CD4-positive, alpha-beta memory T cell (primary cell): Measurements from ENCODE around the gene RNF141. TPM values are rescaled to one million over a fixed set of nuclear protein-coding genes. Genes with fewer than 3 reads are reported as not detected.

ENCODE experiments used
- CTCF ChIA-PET: fragments of 350-600 bp; sonication (Branson Sonifier 250); formaldehyde crosslinking; loops from one replicate; lab custom pipeline; 2021; ENCODE audit warnings: inconsistent platforms; ENCODE audit not compliant: partially characterized antibody; lab: Charles Lee
- POLR2A ChIA-PET: fragments of 350-600 bp; sonication (Branson Sonifier 250); formaldehyde crosslinking; loops from one replicate; lab custom pipeline; 2021; ENCODE audit not compliant: partially characterized antibody; lab: Charles Lee
- DNase-seq, 5 donors: peaks; one replicate each; pipeline versions ENCODE4 v3.0.0 to v3.0.0-alpha.2; 2020 to 2022; ENCODE audit warnings: mixed read lengths in 1 of 5
- H3K27ac ChIP-seq: one replicate; pipeline ENCODE4 v1.7.0; 2013; ENCODE audit warnings: low read depth, low read length
- H3K27me3 ChIP-seq: 2 replicates; pipeline ENCODE4 v1.7.0; 2013; ENCODE audit warnings: mild to moderate bottlenecking, low read length, moderate library complexity; ENCODE audit not compliant: insufficient read depth
- H3K36me3 ChIP-seq: 2 replicates; pipeline ENCODE4 v1.7.0; 2013; ENCODE audit warnings: mild to moderate bottlenecking, low read length, moderate library complexity; ENCODE audit not compliant: insufficient read depth
- H3K4me1 ChIP-seq: 2 replicates; pipeline ENCODE4 v1.7.0; 2013; ENCODE audit warnings: mild to moderate bottlenecking, low read length, moderate library complexity; ENCODE audit not compliant: insufficient read depth
- H3K4me3 ChIP-seq, 2 donors: one replicate each; pipeline ENCODE4 v1.7.0; 2013; ENCODE audit warnings: low read length in 2 of 2, mild to moderate bottlenecking in 1 of 2
- H3K9me3 ChIP-seq, 2 donors: one replicate each; pipeline ENCODE4 v1.7.0; 2013; ENCODE audit warnings: low read length in 2 of 2, control low read depth in 1 of 2; ENCODE audit not compliant: control insufficient read depth in 1 of 2
- H3K27ac Mint-ChIP-seq, 7 donors: one replicate each; pipeline ENCODE4 v1.8.0; 2020 to 2021; ENCODE audit warnings: mixed read lengths in 7 of 7, mild to moderate bottlenecking in 6 of 7, inconsistent platforms in 3 of 7, moderate library complexity in 3 of 7
- H3K27me3 Mint-ChIP-seq, 2 donors: one replicate each; pipeline ENCODE4 v1.8.0; 2020 to 2021; ENCODE audit warnings: mixed read lengths in 2 of 2
- H3K36me3 Mint-ChIP-seq, 2 donors: one replicate each; pipeline ENCODE4 v1.8.0; 2020 to 2021; ENCODE audit warnings: mixed read lengths in 2 of 2, inconsistent platforms in 1 of 2, mild to moderate bottlenecking in 1 of 2
- H3K4me1 Mint-ChIP-seq, 4 donors: one replicate each; pipeline ENCODE4 v1.8.0; 2020 to 2021; ENCODE audit warnings: mixed read lengths in 4 of 4, mild to moderate bottlenecking in 1 of 4
- H3K4me3 Mint-ChIP-seq, 8 donors: one replicate each; pipeline ENCODE4 v1.8.0; 2020 to 2021; ENCODE audit warnings: mixed read lengths in 8 of 8, mild to moderate bottlenecking in 7 of 8, moderate library complexity in 6 of 8, inconsistent platforms in 3 of 8
- H3K9me3 Mint-ChIP-seq, 8 donors: one replicate each; pipeline ENCODE4 v1.8.0; 2020 to 2021; ENCODE audit warnings: mixed read lengths in 8 of 8, mild to moderate bottlenecking in 5 of 8, inconsistent platforms in 3 of 8, moderate library complexity in 1 of 8
- intact Hi-C: fragments of 100-400 bp; cut with micrococcal nuclease; formaldehyde crosslinking; loops from one replicate; pipeline ENCODE4 v1.15.1; 2023
- polyA plus RNA-seq, 2 donors: library from polyadenylated mRNA; unstranded; fragments of 300-500 nt; fragmentation: Illumina TruSeq; gene quantifications; one replicate each; pipeline ENCODE4 v1.2.3, GENCODE V29; 2021
- total RNA-seq, 2 experiments: library from RNA; stranded (reverse); gene quantifications; one replicate each; pipeline ENCODE4 v1.2.3, GENCODE V29; 2021

The RNF141 gene
- total and polyA plus RNA-seq, 4 experiments from 2014 or later, result 15.6 to 24.8 (median 17.4) TPM

DNA sequence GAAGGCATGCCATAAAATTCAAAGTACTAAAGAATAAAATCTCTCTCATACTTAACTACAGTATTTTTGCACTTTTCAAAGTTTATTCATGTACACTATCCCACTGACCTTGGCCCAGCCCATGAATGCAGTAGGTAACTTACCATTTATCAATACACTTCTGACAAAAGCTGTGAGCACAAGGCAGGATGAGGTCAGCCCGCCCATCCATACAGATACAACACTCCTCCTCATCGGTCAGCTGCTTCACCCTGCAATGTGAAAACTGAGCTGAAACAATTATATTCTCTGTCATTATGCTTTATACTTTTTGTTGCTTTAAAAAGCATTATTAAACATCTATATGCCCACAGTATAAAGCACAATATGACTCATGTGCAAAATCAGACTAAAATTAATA lies 22.1 kb downstream of the RNF141 start:
- Histone ChIP-seq H3K27ac (no peak overlapping the region), H3K4me3 (no peak overlapping the region), H3K4me1 (no peaks in the 10 kb centered on the region), H3K9me3 (no peaks in the 10 kb centered on the region), H3K27me3 (no peaks in the 10 kb centered on the region), H3K36me3 (peaks cover 15% of the 10 kb centered on the region)
- no peak for DNase-seq
- Mint-ChIP-seq H3K27ac (peak overlapping the region in 2 of 7 donors; percentile 7 to 70), H3K27me3 (no peaks in the 10 kb centered on the region), H3K4me1 (peaks cover 0 to 4% (median 1%) of the 10 kb centered on the region in 4 donors), H3K4me3 (no peak overlapping the region), H3K36me3 (peaks cover 41 to 48% of the 10 kb centered on the region in 2 donors), H3K9me3 (no peaks in the 10 kb centered on the region)
- ChIA-PET POLR2A (no interaction called here), CTCF (interaction anchor here (1.1 to 3.8 kb wide), 3 partner anchors 17 to 74 kb away, joined by 3 to 29 read pairs (median 4); partner anchors contain the start of gene RNF141)
- intact Hi-C loops, result loop anchor here (10.0 kb wide), 1 partner anchor 104 kb away; no protein-coding TSS in a partner anchor

DNA sequence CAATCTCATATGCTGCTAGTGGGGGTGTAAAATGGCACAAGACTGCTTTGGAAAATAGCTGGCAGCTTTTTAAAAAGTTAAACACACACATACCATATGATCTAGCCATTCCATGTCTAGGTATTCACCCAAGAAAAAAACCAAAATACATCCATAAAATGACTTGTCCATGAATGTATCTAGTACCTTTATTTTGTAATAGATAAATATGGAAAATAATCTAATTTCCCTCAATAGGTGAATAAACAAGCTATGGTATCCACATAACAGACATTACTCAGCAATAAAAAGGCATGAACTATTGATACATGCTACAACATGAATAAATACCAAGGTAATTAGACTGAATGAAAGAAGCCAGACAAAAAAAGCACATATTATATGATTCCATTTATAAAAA lies 22.9 kb downstream of the RNF141 start:
- POLR2A ChIA-PET, result interaction anchor here (0.6 kb wide), 1 partner anchor 22 kb away, joined by 4 read pairs; no protein-coding TSS in a partner anchor
- Mint-ChIP-seq H3K27ac (peak overlapping the region in 2 of 7 donors; percentile 18 to 33), H3K4me1 (peaks cover 0 to 2% (median under 1%) of the 10 kb centered on the region in 4 donors), H3K4me3 (no peak overlapping the region), H3K36me3 (peaks cover 37 to 41% of the 10 kb centered on the region in 2 donors), H3K27me3 (no peaks in the 10 kb centered on the region), H3K9me3 (no peaks in the 10 kb centered on the region)
- H3K4me1 ChIP-seq, result no peaks in the 10 kb centered on the region
- intact Hi-C loops, result loop anchor here (10.0 kb wide), 1 partner anchor 103 kb away; no protein-coding TSS in a partner anchor
- no peaks in the 10 kb centered on the region for H3K9me3 ChIP-seq
- peaks cover 15% of the 10 kb centered on the region for H3K36me3 ChIP-seq
- no peak overlapping the region for H3K4me3 ChIP-seq
- CTCF ChIA-PET, result interaction anchor here (1.1 to 3.8 kb wide), 3 partner anchors 16 to 137 kb away, joined by 3 to 29 read pairs (median 10); partner anchors contain the start of gene RNF141
- DNase-seq, result no peak
- H3K27me3 ChIP-seq, result no peaks in the 10 kb centered on the region
- H3K27ac ChIP-seq, result no peak overlapping the region

- no peaks in the 10 kb centered on the region for H3K4me1 ChIP-seq
- intact Hi-C loops, result loop anchor here (10.0 kb wide), 1 partner anchor 101 kb away; no protein-coding TSS in a partner anchor
- Mint-ChIP-seq H3K9me3 (no peaks in the 10 kb centered on the region), H3K36me3 (peaks cover 27 to 33% of the 10 kb centered on the region in 2 donors), H3K27ac (peak overlapping the region in 1 of 7 donors; percentile 59), H3K27me3 (no peaks in the 10 kb centered on the region), H3K4me3 (no peak overlapping the region), H3K4me1 (peaks cover 0 to 2% (median under 1%) of the 10 kb centered on the region in 4 donors)
- no peak for DNase-seq
- peaks cover 8% of the 10 kb centered on the region for H3K36me3 ChIP-seq
- H3K27ac ChIP-seq, result no peak overlapping the region
- CTCF ChIA-PET, result interaction anchor here (0.8 kb wide), 1 partner anchor 138 kb away, joined by 3 read pairs; no protein-coding TSS in a partner anchor
- no peak overlapping the region for H3K4me3 ChIP-seq
- H3K27me3 ChIP-seq, result no peaks in the 10 kb centered on the region
- H3K9me3 ChIP-seq, result no peaks in the 10 kb centered on the region
- POLR2A ChIA-PET, result no interaction called here
Observed at GRCh38 chr11:10515418-10515817, 25.6 kb downstream of the RNF141 start.

DNA sequence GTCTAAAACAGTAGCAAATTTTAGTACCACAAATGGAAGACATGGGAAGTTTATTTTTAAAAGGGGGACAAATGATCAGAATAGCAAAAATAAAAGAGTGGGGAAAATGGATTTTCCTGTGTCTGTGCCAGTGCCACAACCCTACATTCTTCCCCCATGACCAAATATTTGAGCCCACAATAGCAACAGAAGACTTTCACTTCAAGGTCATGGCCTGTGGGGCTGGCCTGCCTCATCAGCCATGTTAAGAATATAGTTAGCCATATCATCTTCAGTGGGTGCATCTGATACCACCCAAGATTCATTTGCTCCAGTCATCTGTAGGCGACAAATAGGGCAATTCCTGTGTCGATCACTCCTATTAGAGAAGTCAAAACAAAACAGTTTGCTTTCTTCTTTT lies 26.3 kb downstream of the RNF141 start:
- peaks cover 0 to 2% (median under 1%) of the 10 kb centered on the region in 4 donors for H3K4me1 Mint-ChIP-seq
- CTCF ChIA-PET, result interaction anchor here (0.8 kb wide), 2 partner anchors 26 to 139 kb away, joined by 3 read pairs; partner anchors contain the start of gene RNF141

GRCh38 chr11:10514202-10514601 lies 26.8 kb downstream of the RNF141 start:
- Mint-ChIP-seq H3K27me3 (no peaks in the 10 kb centered on the region), H3K27ac (peak overlapping the region in 3 of 7 donors; percentile 8 to 89 (median 9)), H3K4me1 (peaks cover 0 to 2% (median under 1%) of the 10 kb centered on the region in 4 donors), H3K4me3 (no peak overlapping the region), H3K36me3 (peaks cover 27% of the 10 kb centered on the region in 2 donors), H3K9me3 (no peaks in the 10 kb centered on the region)
- no peaks in the 10 kb centered on the region for H3K27me3 ChIP-seq
- H3K4me1 ChIP-seq, result no peaks in the 10 kb centered on the region
- H3K27ac ChIP-seq, result no peak overlapping the region
- intact Hi-C loops, result loop anchor here (1.0 to 10.0 kb wide), 3 partner anchors 99 to 221 kb away; no protein-coding TSS in a partner anchor
- ChIA-PET CTCF (interaction anchor here (0.8 to 1.3 kb wide), 2 partner anchors 27 to 139 kb away, joined by 3 read pairs; partner anchors contain the start of gene RNF141), POLR2A (no interaction called here)
- H3K36me3 ChIP-seq, result peaks cover 8% of the 10 kb centered on the region
- no peak overlapping the region for H3K4me3 ChIP-seq
- no peak for DNase-seq
- no peaks in the 10 kb centered on the region for H3K9me3 ChIP-seq

More for the DNA sequence above, 26.3 kb downstream of the RNF141 start:
- Mint-ChIP-seq H3K27ac (peak overlapping the region in 1 of 7 donors; percentile 50), H3K4me3 (no peak overlapping the region), H3K9me3 (no peaks in the 10 kb centered on the region), H3K36me3 (peaks cover 27 to 32% of the 10 kb centered on the region in 2 donors), H3K27me3 (no peaks in the 10 kb centered on the region)
- intact Hi-C loops, result loop anchor here (1.0 to 10.0 kb wide), 3 partner anchors 100 to 221 kb away; no protein-coding TSS in a partner anchor
- Histone ChIP-seq H3K9me3 (no peaks in the 10 kb centered on the region), H3K4me3 (no peak overlapping the region), H3K36me3 (peaks cover 8% of the 10 kb centered on the region), H3K4me1 (no peaks in the 10 kb centered on the region), H3K27me3 (no peaks in the 10 kb centered on the region), H3K27ac (no peak overlapping the region)
- no peak for DNase-seq
- POLR2A ChIA-PET, result no interaction called here

DNA sequence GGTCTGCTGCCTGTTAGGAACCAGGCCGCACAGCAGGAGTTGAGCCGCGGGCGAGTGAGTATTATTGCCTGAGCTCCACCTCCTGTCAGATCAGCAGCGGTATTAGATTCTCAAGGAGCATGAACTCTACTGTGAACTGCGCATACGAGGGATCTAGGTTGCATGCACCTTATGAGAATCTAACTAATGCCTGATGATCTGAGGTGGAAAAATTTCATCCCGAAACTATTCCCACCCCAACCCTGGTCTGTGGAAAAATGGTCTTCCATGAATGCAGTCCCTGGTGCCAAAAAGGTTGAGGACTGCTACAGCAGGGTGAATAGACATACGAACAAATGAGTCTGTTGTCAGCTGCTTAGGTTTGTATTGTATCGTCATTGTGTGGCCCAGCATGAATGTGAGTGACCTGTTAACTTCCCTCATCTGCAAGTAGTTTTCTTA lies 29.8 kb downstream of the RNF141 start:
- Histone ChIP-seq H3K36me3 (peaks cover 5% of the 10 kb centered on the region), H3K4me1 (no peaks in the 10 kb centered on the region), H3K27me3 (no peaks in the 10 kb centered on the region), H3K4me3 (no peak overlapping the region), H3K9me3 (no peaks in the 10 kb centered on the region), H3K27ac (no peak overlapping the region)
- Mint-ChIP-seq H3K27me3 (no peaks in the 10 kb centered on the region), H3K4me3 (no peak overlapping the region), H3K27ac (peak overlapping the region in 1 of 7 donors; percentile 3), H3K36me3 (peaks cover 16 to 25% of the 10 kb centered on the region in 2 donors), H3K9me3 (no peaks in the 10 kb centered on the region), H3K4me1 (no peaks in the 10 kb centered on the region)
- no peak for DNase-seq
- intact Hi-C loops, result loop anchor here (10.0 kb wide), 1 partner anchor 96 kb away; no protein-coding TSS in a partner anchor
- ChIA-PET CTCF (interaction anchor here (2.3 kb wide), 1 partner anchor 98 kb away, joined by 11 read pairs; no protein-coding TSS in a partner anchor), POLR2A (no interaction called here)

DNA sequence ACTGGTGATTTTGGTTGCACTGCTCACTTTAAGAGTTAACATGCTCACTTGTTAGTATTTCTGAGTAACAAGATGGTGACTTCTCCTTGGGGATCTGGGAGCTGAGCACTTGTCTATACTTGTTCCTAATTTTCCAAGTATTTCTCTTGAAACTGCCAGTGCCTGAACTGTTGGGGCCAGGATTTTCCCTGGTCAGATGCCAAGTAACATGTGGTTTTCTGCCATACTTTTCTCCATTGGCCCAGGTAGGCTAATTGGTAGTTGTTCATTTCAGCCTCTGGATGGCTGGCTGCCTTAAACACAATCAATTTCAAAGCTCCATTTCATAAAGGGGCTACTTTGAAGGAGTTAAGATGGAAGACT lies 35.0 kb downstream of the RNF141 start:
- H3K9me3 Mint-ChIP-seq, result no peaks in the 10 kb centered on the region
- no peaks in the 10 kb centered on the region for H3K4me1 ChIP-seq
- no peak overlapping the region for H3K4me3 Mint-ChIP-seq
- no peak for DNase-seq
- H3K36me3 Mint-ChIP-seq, result peaks cover 35 to 57% of the 10 kb centered on the region in 2 donors
- H3K4me1 Mint-ChIP-seq, result peaks cover 0 to 1% (median 0%) of the 10 kb centered on the region in 4 donors
- H3K27me3 Mint-ChIP-seq, result no peaks in the 10 kb centered on the region
- H3K9me3 ChIP-seq, result no peaks in the 10 kb centered on the region
- no peak overlapping the region for H3K27ac Mint-ChIP-seq
- H3K27ac ChIP-seq, result no peak overlapping the region
- no peak overlapping the region for H3K4me3 ChIP-seq
- H3K36me3 ChIP-seq, result peaks cover 39% of the 10 kb centered on the region
- H3K27me3 ChIP-seq, result no peaks in the 10 kb centered on the region
- ChIA-PET CTCF (interaction anchor here (1.0 to 5.2 kb wide), 4 partner anchors 17 to 97 kb away, joined by 3 to 20 read pairs (median 3); partner anchors contain the start of gene RNF141), POLR2A (no interaction called here)
- intact Hi-C loops, result no loop called here
